ENCODE measurements around the gene SPRR4. TPM values are rescaled to one million over a fixed set of nuclear protein-coding genes. Genes with fewer than 3 reads are reported as not detected.

The SPRR4 gene
- total and polyA plus RNA-seq, 2 donors (not counting 3 experiments of a cell fraction or from before 2014, with no cell fraction given) = not detected

GRCh38 chr1:152977614-152978013 lies 7.2 kb downstream of the SPRR4 start:
- no TSS peak for BruUV-seq (replicated peaks)
- no peaks in the 10 kb centered on the region for H3K36me3 ChIP-seq (ENCODE audit: control insufficient read depth in 2 of 2, extremely low read depth in 1 of 2, insufficient read depth in 2 of 2, low read length in 2 of 2)
- H3K4me3 ChIP-seq (replicated peaks in 1 of 3; ENCODE audit: insufficient read depth in 1 of 3, low read depth in 1 of 3, low read length in 3 of 3) = no peak overlapping the region
- H3K9ac ChIP-seq (replicated peaks; ENCODE audit: extremely low read depth, insufficient read depth, low read length) = no peak overlapping the region
- H3K27ac ChIP-seq (ENCODE audit: insufficient read depth, low read depth, low read length) = no peak overlapping the region
- CTCF ChIA-PET = no interaction called here
- no peak for DNase-seq (ENCODE audit: low read depth, low spot score)
- FAIRE-seq = no peak
- no peaks in the 10 kb centered on the region for H3K4me1 ChIP-seq (ENCODE audit: control insufficient read depth, extremely low read depth, insufficient read depth, low read length)
- no peak overlapping the region for H2AFZ ChIP-seq (ENCODE audit: low read depth, low read length)
- dilution Hi-C loops (cut with MboI; ENCODE audit: extremely low pct_ligation_motif_present, low sequenced_read_pairs) (no loop called here), intact Hi-C loops (cut with micrococcal nuclease) (no loop called here)
- no peaks in the 10 kb centered on the region for H3K9me3 ChIP-seq (replicated peaks; ENCODE audit: control insufficient read depth, insufficient read depth, low read length)
- no peaks in the 10 kb centered on the region for H3K27me3 ChIP-seq (ENCODE audit: control insufficient read depth in 2 of 2, insufficient read depth in 2 of 2, low read length in 2 of 2)
- no peaks in the 10 kb centered on the region for H3K9me1 ChIP-seq (replicated peaks; ENCODE audit: control insufficient read depth, extremely low read depth, insufficient read depth, low read length)
- TF ChIP-seq EZH2 (IDR thresholded peaks at IDR 0.05; ENCODE audit: borderline replicate concordance, low read depth, low read length, severe bottlenecking) (no peak), JUN (IDR thresholded peaks at IDR 0.05; ENCODE audit: borderline replicate concordance, insufficient read depth, insufficient read length, low read depth) (no peak), MYC (IDR thresholded peaks at IDR 0.05; ENCODE audit: low read depth, low read length) (no peak)
- POLR2A ChIA-PET = no interaction called here
- H4K20me1 ChIP-seq (replicated peaks; ENCODE audit: control insufficient read depth, extremely low read depth, insufficient read depth, low read length) = no peaks in the 10 kb centered on the region
- no peak overlapping the region for H3K4me2 ChIP-seq (ENCODE audit: insufficient read depth, low read length)
- no peaks in the 10 kb centered on the region for H3K79me2 ChIP-seq (ENCODE audit: control insufficient read depth, insufficient read depth, low read length)

- dilution Hi-C loops (cut with MboI; ENCODE audit: extremely low pct_ligation_motif_present, low sequenced_read_pairs) (no loop called here), intact Hi-C loops (cut with micrococcal nuclease) (no loop called here)
- no peak overlapping the region for H3K4me2 ChIP-seq (ENCODE audit: insufficient read depth, low read length)
- no peak overlapping the region for H3K9ac ChIP-seq (replicated peaks; ENCODE audit: extremely low read depth, insufficient read depth, low read length)
- POLR2A ChIA-PET = no interaction called here
- CTCF ChIA-PET = no interaction called here
- DNase-seq (ENCODE audit: low read depth, low spot score) (no peak), FAIRE-seq (no peak)
- H3K27me3 ChIP-seq (ENCODE audit: control insufficient read depth in 2 of 2, insufficient read depth in 2 of 2, low read length in 2 of 2) = no peaks in the 10 kb centered on the region
- BruUV-seq (replicated peaks) = no TSS peak
- no peaks in the 10 kb centered on the region for H3K79me2 ChIP-seq (ENCODE audit: control insufficient read depth, insufficient read depth, low read length)
- no peaks in the 10 kb centered on the region for H3K9me1 ChIP-seq (replicated peaks; ENCODE audit: control insufficient read depth, extremely low read depth, insufficient read depth, low read length)
- TF ChIP-seq POLR2A (IDR thresholded peaks at IDR 0.05; ENCODE audit: low read depth, low read length) (no peak), MYC (IDR thresholded peaks at IDR 0.05; ENCODE audit: low read depth, low read length) (no peak)
- no peak overlapping the region for H3K27ac ChIP-seq (ENCODE audit: insufficient read depth, low read depth, low read length)
- no peaks in the 10 kb centered on the region for H3K4me1 ChIP-seq (ENCODE audit: control insufficient read depth, extremely low read depth, insufficient read depth, low read length)
- no peak overlapping the region for H2AFZ ChIP-seq (ENCODE audit: low read depth, low read length)
- no peak overlapping the region for H3K4me3 ChIP-seq (replicated peaks in 1 of 3; ENCODE audit: insufficient read depth in 1 of 3, low read depth in 1 of 3, low read length in 3 of 3)
- no peaks in the 10 kb centered on the region for H3K9me3 ChIP-seq (replicated peaks; ENCODE audit: control insufficient read depth, insufficient read depth, low read length)
- no peaks in the 10 kb centered on the region for H3K36me3 ChIP-seq (ENCODE audit: control insufficient read depth in 2 of 2, extremely low read depth in 1 of 2, insufficient read depth in 2 of 2, low read length in 2 of 2)
- no peaks in the 10 kb centered on the region for H4K20me1 ChIP-seq (replicated peaks; ENCODE audit: control insufficient read depth, extremely low read depth, insufficient read depth, low read length)
Measured at GRCh38 chr1:152980676-152981075, 10.2 kb downstream of the SPRR4 start.
